GM18517 (cell line): ENCODE data around the gene SPINK1.
"Not testable (repeated sequence)": the region's sequence is repeated elsewhere in the genome, so short reads cannot be mapped to it uniquely, and the experiment has no call there.

ENCODE experiments used
- ATAC-seq: cut with Tn5 transposase; IDR thresholded peaks from one replicate; pipeline ENCODE4 v1.9.1; 2021; ENCODE audit warnings: mild to moderate bottlenecking, moderate library complexity; ENCODE audit not compliant: unreplicated experiment

Gene SPINK1

GRCh38 chr5:147831465-147831864 is at the start of gene SPINK1:
TSS of gene SPINK1 (minus strand) at chr5:147831671. CDS start at chr5:147831577, 94 bp downstream.
- ATAC-seq, result no peak

DNA sequence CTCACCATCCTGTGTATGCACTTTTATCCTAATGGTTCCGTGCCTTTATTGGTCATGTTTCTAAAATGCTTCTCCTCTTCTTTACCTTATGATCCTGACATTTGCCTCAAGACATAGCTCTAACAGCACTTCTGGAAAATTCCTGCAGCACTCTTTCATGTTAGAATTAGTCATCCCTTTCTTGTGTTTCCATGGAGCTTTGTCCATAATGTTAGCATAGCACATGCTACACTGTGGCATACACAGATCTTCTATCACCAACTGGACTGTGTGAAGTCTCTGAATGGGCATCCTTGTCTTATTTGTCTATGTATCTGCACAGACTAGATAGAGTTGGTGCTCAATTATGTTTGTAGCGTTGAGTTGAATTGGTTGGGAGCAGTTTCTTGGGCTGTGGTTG is 49.0 kb upstream of the SPINK1 start:
- ATAC-seq, result no peak

DNA sequence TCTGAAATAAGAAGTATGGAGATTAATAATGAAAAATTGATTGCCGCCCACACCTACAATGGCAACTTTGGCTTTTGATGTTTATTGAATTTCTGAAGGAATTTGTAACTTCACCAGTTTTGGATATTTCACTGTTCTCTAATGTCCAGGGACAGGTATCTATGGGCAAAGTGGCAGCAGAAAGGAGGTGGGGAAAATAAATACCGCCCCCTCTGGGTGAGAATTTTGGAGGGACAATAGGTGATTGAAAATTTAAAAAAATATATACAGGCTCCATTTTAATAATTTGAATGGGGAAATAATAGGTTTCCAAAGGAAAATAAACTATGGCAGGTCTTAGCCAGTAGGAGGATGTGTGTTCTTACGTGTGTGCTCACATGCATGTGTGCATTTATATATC is 48.3 kb upstream of the SPINK1 start:
- ATAC-seq, result no peak

GRCh38 chr5:147878066-147878759 is 46.7 kb upstream of the SPINK1 start, which contains the start of gene SCGB3A2:
TSS of gene SCGB3A2 (plus strand) at chr5:147878711. CDS start at chr5:147878804, 93 bp downstream.
- ATAC-seq, result no peak

GRCh38 chr5:147876626-147877025 is 45.2 kb upstream of the SPINK1 start:
- no peak for ATAC-seq

DNA sequence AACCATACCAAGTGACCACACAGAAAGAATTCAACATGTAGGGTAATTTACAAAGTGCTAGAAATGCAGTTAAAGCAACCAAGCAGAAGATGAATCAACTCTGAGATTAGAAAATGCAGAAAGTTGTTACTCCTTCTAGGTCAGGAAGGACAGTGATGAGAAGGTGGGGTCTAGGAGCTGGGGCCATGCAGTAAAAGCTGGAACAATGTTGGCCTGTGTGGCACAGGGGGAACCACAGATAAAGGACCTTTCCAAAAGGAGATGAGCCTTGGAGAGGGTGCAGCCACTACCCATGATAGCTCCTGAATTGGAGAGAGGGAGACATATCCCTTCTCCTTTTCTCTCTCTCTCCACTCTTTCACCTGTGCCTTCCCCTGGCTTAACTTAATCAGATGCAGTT is 44.7 kb upstream of the SPINK1 start:
- no peak for ATAC-seq

GRCh38 chr5:147874910-147875367 is 43.5 kb upstream of the SPINK1 start:
- ATAC-seq, result no peak

DNA sequence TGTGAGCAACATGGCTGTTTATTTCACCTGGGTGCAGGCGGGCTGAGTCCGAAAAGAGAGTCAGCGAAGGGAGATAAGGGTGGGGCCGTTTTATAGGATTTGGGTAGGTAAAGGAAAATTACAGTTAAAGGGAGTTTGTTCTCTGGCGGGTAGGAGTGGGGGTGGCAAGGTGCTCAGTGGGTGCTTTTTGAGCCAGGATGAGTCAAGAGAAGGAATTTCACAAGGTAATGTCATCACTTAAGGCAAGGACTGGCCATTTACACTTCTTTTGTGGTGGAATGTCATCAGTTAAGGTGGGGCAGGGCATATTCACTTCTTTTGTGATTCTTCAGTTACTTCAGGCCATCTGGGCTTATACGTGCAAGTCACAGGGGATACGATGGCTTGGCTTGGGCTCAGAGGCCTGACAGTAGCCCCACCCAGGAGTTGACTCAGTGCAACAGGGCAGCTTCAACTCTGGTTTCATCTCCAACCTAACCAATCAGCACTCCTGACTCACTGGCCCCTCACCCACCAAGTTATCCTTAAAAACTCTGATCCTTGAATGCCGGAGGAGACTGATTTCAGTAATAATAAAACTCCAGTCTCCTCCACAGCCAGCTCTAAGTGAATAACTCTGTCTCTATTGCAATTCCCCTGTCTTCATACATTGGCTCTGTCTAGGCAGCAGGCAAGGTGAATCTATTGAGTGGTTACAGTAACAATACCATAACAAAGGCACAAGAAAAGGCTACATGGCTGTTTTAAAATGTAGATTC is 42.8 kb upstream of the SPINK1 start:
- ATAC-seq, result not testable (repeated sequence)

DNA sequence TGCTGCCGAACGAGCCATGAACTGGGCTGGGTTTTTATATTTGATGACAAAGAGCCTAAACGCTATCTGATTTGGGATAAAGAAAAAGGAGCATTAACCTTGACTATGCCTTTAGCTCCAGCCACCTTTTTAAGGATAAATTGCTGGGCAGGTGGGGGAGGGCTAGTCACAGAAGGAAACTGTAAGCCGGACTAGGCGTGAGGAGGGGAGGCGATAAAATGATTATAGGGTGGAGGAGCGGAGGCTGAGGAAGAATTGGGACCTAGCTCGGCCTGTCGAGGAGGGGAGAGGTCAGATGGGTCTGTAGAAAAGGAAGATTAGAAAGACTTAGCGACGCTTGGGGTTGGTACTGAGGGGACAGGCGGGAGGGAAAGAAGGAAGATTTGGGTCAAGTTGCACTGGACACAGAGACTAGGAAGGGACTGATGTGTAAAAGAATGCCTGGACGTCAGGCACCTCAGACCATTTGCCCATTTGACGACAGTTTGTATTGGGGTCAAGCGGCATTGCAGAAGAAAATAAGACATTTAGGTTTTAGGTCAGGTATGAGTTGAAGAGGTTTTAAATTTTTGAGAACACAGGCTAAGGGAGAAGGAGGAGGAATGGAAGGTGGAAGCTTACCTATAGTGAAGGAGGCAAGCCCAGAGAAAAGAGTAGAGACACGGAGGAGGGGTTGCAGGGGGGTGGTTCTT is 41.4 kb upstream of the SPINK1 start:
- ATAC-seq, result not testable (repeated sequence)

DNA sequence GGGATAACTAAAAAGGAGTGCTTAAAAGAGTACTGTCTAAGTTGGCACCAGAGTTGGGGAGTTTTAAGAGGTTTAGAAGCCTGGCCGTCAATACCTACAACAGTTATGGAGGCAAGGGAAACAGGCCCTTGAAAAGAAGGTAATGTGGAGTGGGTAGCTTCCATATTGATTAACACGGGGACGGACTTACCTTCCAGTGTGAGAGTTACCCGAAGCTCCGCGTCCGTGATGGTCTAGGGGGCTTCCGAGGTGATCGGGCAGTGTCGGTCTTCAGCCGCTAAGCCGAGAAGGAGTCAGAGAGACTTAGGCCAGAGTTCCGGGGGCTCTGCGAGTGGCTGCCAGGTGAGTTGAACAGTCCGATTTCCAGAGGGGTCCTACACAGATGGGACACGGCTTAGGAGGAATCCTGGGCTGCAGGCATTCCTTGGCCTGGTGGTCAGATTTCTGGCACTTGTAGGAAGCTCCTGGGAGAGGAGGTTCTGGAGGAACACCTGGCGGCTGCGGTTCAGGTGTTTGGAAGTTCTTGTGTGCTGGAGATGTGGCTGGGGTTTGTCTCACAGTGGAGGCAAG is 40.6 kb upstream of the SPINK1 start:
- not testable (repeated sequence) for ATAC-seq

- not testable (repeated sequence) for ATAC-seq
Observed at GRCh38 chr5:147869892-147870291, 38.4 kb upstream of the SPINK1 start.

GRCh38 chr5:147869112-147869511 is 37.6 kb upstream of the SPINK1 start:
- no peak for ATAC-seq

GRCh38 chr5:147863454-147864158 is 32.1 kb upstream of the SPINK1 start:
- ATAC-seq, result no peak

DNA sequence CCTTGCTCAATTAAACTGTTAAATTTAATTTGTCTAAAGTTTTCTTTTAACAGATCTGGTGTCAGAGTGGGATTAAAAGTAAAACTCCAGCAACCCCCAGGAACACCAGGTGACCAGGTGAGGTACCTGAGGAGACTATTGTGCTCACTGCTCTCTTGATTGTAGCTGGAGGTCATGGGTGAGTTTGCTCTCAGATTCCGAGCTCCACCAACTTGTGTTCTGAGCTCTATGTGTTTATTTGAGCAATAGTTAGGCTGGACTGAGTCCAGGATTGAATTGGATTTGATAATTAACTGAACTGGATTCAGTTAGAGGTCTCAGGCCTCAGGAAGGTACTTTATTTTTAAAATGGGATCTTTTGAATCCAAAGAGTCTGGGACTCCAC is 29.2 kb upstream of the SPINK1 start:
- ATAC-seq, result no peak

- no peak for ATAC-seq
Observed at GRCh38 chr5:147859962-147860640, 28.6 kb upstream of the SPINK1 start.

GRCh38 chr5:147858565-147858964 is 27.1 kb upstream of the SPINK1 start:
- no peak for ATAC-seq

DNA sequence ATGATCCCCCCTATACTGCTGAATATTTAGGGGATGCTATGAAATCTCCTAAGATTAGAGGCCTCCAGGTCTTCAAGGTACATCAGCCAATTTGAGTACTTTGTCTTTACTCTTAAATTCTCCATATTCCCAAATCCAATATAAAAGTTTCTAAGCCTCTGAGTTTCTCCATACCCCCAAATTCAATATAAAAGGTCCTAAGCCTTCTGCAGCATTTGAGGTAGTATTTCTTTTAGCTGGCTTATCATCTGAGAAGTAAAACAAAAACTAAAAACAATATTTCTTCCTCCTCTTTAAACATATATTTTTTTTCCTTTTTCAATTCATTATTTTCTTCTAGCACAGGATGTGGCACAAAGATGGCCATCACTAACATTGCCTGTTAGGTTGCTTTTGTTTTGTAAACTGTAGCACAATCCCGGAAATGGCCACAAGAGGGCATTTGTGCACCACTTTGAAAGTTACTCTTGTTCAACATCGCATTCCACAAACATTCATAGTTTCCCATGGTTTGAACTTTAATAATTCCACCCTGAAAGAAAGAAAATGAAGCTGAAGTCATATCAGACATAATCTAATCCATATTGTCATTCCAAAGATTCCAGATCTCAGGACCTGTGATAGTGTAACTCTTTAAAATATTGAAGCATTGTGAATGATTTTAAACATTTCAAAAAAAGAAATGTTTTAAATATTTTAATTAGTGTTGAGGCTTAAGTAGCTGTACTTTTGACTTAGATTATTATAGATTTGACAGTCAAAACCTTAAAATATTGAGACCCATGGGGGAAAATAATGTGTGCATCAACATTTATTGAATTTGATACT is 26.0 kb upstream of the SPINK1 start:
- ATAC-seq, result peak; percentile 91

- ATAC-seq, result no peak
Observed at GRCh38 chr5:147856801-147857200, 25.3 kb upstream of the SPINK1 start.

DNA sequence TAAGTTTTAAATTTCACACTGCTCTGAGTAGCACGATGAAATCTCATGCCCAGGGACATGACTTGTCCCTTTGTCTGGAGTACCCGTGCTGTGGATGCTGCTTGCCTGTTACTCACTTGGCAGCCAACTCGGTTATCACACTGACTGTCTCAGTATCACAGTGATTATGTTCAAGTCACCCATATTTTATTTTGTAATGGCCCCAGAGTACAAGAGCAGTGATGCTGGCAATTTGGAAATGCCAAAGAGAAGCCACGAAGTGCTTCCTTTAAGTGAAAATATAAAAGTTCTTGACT is 24.3 kb upstream of the SPINK1 start:
- ATAC-seq, result no peak
